ENCODE data around the gene CPVL. TPM values are rescaled to one million over a fixed set of nuclear protein-coding genes. Genes with fewer than 3 reads are reported as not detected.

CPVL gene
- total RNA-seq, 1 experiment from 2014 or later: 1.1 TPM

DNA sequence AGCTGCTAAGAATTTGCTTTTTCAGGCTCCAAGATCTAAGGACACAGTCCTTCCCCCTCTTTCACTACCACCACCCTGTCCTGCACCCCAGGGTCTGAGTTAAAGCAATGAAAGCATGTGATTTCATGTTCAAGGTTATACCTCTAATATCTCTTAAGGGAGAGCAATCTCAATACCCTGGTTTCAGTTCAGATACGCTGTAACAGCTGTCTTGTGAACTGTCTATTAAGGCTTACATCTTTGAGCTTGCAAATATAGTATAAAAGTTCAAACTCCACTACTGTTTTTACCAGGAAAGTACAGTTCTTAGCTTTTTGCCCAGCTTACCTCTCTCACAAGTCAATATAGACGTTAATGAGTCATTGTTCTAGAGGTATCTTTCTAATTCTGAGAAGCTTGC lies 2.6 kb downstream of the CPVL start:
- Histone ChIP-seq H3K4me3 (ENCODE audit: low read depth in 2 of 2, low read length in 2 of 2) (no peak overlapping the region), H3K27me3 (ENCODE audit: control insufficient read depth, insufficient read depth, low read length) (peaks cover 53% of the 10 kb centered on the region), H3K27ac (ENCODE audit: low read length) (no peak overlapping the region), H3K4me1 (ENCODE audit: control insufficient read depth, insufficient read depth, low read length) (peaks cover 6% of the 10 kb centered on the region; the same call in 1 of the 2 replicates), H3K36me3 (ENCODE audit: control insufficient read depth, insufficient read depth, low read length) (no peaks in the 10 kb centered on the region; the same call in 1 of the 2 replicates), H3K9me3 (ENCODE audit: control insufficient read depth, insufficient read depth, low read depth, low read length) (no peaks in the 10 kb centered on the region)
- BruUV-seq (replicated peaks): no TSS peak
- ATAC-seq: no peak
- TF ChIP-seq, protein P1, sequence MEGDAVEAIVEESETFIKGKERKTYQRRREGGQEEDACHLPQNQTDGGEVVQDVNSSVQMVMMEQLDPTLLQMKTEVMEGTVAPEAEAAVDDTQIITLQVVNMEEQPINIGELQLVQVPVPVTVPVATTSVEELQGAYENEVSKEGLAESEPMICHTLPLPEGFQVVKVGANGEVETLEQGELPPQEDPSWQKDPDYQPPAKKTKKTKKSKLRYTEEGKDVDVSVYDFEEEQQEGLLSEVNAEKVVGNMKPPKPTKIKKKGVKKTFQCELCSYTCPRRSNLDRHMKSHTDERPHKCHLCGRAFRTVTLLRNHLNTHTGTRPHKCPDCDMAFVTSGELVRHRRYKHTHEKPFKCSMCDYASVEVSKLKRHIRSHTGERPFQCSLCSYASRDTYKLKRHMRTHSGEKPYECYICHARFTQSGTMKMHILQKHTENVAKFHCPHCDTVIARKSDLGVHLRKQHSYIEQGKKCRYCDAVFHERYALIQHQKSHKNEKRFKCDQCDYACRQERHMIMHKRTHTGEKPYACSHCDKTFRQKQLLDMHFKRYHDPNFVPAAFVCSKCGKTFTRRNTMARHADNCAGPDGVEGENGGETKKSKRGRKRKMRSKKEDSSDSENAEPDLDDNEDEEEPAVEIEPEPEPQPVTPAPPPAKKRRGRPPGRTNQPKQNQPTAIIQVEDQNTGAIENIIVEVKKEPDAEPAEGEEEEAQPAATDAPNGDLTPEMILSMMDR (IDR thresholded peaks at IDR 0.05): no peak
- TF ChIP-seq POLR2AphosphoS5 (IDR thresholded peaks at IDR 0.05; ENCODE audit: low read depth, low read length) (no peak), TCF7L2 (IDR thresholded peaks at IDR 0.05; ENCODE audit: low read depth, low read length) (no peak), SIN3A (IDR thresholded peaks at IDR 0.05; ENCODE audit: borderline replicate concordance, insufficient read depth, low read depth, low read length) (no peak)
- TF ChIP-seq, protein P2, sequence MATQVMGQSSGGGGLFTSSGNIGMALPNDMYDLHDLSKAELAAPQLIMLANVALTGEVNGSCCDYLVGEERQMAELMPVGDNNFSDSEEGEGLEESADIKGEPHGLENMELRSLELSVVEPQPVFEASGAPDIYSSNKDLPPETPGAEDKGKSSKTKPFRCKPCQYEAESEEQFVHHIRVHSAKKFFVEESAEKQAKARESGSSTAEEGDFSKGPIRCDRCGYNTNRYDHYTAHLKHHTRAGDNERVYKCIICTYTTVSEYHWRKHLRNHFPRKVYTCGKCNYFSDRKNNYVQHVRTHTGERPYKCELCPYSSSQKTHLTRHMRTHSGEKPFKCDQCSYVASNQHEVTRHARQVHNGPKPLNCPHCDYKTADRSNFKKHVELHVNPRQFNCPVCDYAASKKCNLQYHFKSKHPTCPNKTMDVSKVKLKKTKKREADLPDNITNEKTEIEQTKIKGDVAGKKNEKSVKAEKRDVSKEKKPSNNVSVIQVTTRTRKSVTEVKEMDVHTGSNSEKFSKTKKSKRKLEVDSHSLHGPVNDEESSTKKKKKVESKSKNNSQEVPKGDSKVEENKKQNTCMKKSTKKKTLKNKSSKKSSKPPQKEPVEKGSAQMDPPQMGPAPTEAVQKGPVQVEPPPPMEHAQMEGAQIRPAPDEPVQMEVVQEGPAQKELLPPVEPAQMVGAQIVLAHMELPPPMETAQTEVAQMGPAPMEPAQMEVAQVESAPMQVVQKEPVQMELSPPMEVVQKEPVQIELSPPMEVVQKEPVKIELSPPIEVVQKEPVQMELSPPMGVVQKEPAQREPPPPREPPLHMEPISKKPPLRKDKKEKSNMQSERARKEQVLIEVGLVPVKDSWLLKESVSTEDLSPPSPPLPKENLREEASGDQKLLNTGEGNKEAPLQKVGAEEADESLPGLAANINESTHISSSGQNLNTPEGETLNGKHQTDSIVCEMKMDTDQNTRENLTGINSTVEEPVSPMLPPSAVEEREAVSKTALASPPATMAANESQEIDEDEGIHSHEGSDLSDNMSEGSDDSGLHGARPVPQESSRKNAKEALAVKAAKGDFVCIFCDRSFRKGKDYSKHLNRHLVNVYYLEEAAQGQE (IDR thresholded peaks at IDR 0.05; ENCODE audit: insufficient read depth in 1 of 2, low read depth in 2 of 2, low read length in 1 of 2): no peak
- ChIA-PET POLR2A (no interaction called here), CTCF (no interaction called here)
- intact Hi-C loops (cut with micrococcal nuclease; ENCODE audit: unreplicated experiment): no loop called here
- in situ Hi-C loops (cut with HindIII; ENCODE audit: low pct_unique_long_range_greater_than_20kb, low sequenced_read_pairs): no loop called here
- no peak for DNase-seq (ENCODE audit: low read depth, low spot score)

DNA sequence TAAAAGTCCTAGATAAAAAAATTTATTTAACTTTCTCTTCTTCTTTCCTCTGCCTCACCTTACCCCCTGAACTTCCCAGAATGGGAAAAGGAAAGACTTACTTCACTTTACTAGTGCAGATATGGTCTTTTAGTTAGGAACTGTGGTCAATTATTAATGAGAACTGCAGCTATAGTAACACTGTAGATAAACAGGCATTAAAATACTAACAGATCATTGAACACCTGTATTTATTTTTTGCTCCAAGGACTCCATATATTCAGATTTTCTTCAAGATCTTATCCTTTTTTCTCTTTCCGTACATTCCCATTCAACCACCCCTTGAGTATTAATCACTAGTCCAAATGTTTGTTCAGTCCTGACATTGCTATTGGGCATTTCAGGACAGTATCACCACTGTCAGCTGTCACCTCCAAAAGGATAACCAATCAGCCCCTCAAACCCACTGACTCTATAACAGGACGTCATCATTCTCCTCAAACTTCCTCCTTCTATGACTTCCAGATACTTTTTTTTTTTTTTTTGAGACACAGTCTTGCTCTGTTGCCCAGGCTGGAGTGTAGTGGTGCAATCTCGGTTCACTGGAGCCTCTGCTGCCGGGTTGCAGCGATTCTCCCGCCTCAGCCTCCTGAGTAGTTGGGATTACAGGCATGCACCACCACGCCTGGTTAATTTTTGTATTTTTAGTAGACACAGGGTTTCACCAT lies 4.2 kb downstream of the CPVL start:
- intact Hi-C loops (cut with micrococcal nuclease; ENCODE audit: unreplicated experiment): no loop called here
- no peaks in the 10 kb centered on the region for H3K9me3 ChIP-seq (ENCODE audit: control insufficient read depth, insufficient read depth, low read depth, low read length)
- in situ Hi-C loops (cut with HindIII; ENCODE audit: low pct_unique_long_range_greater_than_20kb, low sequenced_read_pairs): no loop called here
- TF ChIP-seq POLR2AphosphoS5 (IDR thresholded peaks at IDR 0.05; ENCODE audit: low read depth, low read length) (no peak), TCF7L2 (IDR thresholded peaks at IDR 0.05; ENCODE audit: low read depth, low read length) (no peak), SIN3A (IDR thresholded peaks at IDR 0.05; ENCODE audit: borderline replicate concordance, insufficient read depth, low read depth, low read length) (no peak)
- TF ChIP-seq, protein P1 (IDR thresholded peaks at IDR 0.05): no peak
- TF ChIP-seq, protein P2 (IDR thresholded peaks at IDR 0.05; ENCODE audit: insufficient read depth in 1 of 2, low read depth in 2 of 2, low read length in 1 of 2): no peak
- H3K4me1 ChIP-seq (ENCODE audit: control insufficient read depth, insufficient read depth, low read length): peaks cover 6% of the 10 kb centered on the region; the same call in 1 of the 2 replicates
- no TSS peak for BruUV-seq (replicated peaks)
- H3K36me3 ChIP-seq (ENCODE audit: control insufficient read depth, insufficient read depth, low read length): no peaks in the 10 kb centered on the region; the same call in 1 of the 2 replicates
- ChIA-PET POLR2A (no interaction called here), CTCF (no interaction called here)
- H3K27me3 ChIP-seq (ENCODE audit: control insufficient read depth, insufficient read depth, low read length): peaks cover 42% of the 10 kb centered on the region
- no peak overlapping the region for H3K4me3 ChIP-seq (ENCODE audit: low read depth in 2 of 2, low read length in 2 of 2)
- no peak for ATAC-seq
- no peak overlapping the region for H3K27ac ChIP-seq (ENCODE audit: low read length)
- no peak for DNase-seq (ENCODE audit: low read depth, low spot score)

Measured in Panc1 (cell line).